HG02943 (cell line): ENCODE measurements around the gene XG.

Experiments
- ATAC-seq: cut with Tn5 transposase; IDR thresholded peaks from one replicate; pipeline ENCODE4 v1.9.1; 2021; ENCODE audit warnings: mild to moderate bottlenecking, low read depth, moderate library complexity; ENCODE audit not compliant: unreplicated experiment

XG gene

DNA sequence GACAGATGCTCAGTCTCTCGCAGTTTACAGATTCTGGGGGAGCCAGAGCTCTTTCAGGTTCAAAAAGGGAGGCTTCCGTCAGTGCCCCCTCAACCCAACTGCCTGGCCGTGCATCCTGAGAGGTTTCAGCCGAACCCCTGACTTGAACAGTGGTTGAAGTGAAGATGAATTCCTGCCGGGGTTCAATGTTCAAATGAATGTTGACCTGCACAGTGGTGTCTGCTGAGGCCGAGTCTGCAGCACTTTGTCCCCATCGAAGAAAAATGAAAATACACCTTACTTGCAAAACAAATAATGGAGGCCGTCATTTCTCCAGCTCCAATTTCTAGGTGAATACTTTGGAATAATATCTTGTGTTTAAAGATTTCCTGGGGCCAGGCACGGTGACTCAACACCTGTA lies 110.6 kb downstream of the XG start:
- ATAC-seq: no peak

DNA sequence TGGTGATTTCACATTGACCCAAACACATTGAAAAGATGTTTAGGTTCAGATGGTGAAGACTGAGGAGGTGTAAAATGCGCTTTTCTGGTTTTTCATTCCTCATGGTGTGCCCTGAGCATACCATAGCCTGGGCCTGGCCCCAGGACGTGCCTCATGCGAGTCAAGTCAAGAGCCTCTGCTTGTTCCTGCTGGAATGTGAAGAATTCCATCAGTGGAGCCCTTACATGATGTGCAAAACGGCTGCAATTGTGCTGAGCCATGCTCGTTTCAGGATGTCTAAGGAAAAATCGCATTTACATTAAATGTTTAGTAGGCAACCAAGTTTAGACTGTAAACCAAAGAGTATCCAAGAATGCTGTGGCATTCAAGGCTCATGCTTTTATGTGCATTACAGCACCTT lies 111.8 kb downstream of the XG start:
- no peak for ATAC-seq
